PC-9 (cell line): ENCODE results near the gene MYOM3. TPM values are rescaled to one million over a fixed set of nuclear protein-coding genes. Genes with fewer than 3 reads are reported as not detected.

Experiments used
- BruUV-seq: library from RNA; stranded (reverse); fragments of 400-500 nt; replicated peaks from 2 replicates; lab custom pipeline; 2021; lab: Mats Ljungman, UMichigan
- CTCF ChIA-PET: fragments of 300-600 bp; sonication (Branson Sonifier 250); formaldehyde crosslinking; loops from one replicate; lab custom pipeline; 2022; ENCODE audit warnings: antibody characterized with exemption; lab: Charles Lee
- POLR2A ChIA-PET: fragments of 300-600 bp; sonication (Branson Sonifier 250); formaldehyde crosslinking; loops from one replicate; lab custom pipeline; 2022; ENCODE audit warnings: antibody characterized with exemption; ENCODE audit not compliant: unreplicated experiment; lab: Charles Lee
- DNase-seq, 2 experiments: peaks; one replicate each; pipeline versions ENCODE4 v3.0.0 to v3.0.0-alpha.2; 2015 to 2022; ENCODE audit warnings: mixed read lengths in 1 of 2
- H2AFZ ChIP-seq: fragments of 200-600 bp; sonication (generic); 2 replicates; pipeline ENCODE4 v1.8.1; 2017; ENCODE audit warnings: antibody characterized with exemption
- H3F3A ChIP-seq: fragments of 200-600 bp; sonication (generic); 2 replicates; pipeline ENCODE4 v1.8.1; 2017; ENCODE audit warnings: antibody characterized with exemption, mild to moderate bottlenecking, low read depth; ENCODE audit not compliant: insufficient read depth
- H3K27ac ChIP-seq: fragments of 200-600 bp; sonication (generic); 2 replicates; pipeline ENCODE4 v1.6.1; 2016; ENCODE audit warnings: mixed run types
- H3K27me3 ChIP-seq: fragments of 200-600 bp; sonication (generic); 2 replicates; pipeline ENCODE4 v1.6.1; 2016; ENCODE audit warnings: low read depth, mixed run types; ENCODE audit not compliant: insufficient read depth
- H3K36me3 ChIP-seq: fragments of 200-600 bp; sonication (generic); 2 replicates; pipeline ENCODE4 v1.6.1; 2016; ENCODE audit warnings: low read depth, mixed run types
- H3K4me1 ChIP-seq: fragments of 200-600 bp; sonication (generic); replicated peaks from 2 replicates; pipeline ENCODE4 v1.6.1; 2016; ENCODE audit warnings: mixed run types; ENCODE audit not compliant: insufficient read depth
- H3K4me2 ChIP-seq: fragments of 200-600 bp; sonication (generic); 2 replicates; pipeline ENCODE4 v1.6.1; 2017; ENCODE audit warnings: mixed run types
- H3K4me3 ChIP-seq: fragments of 200-600 bp; sonication (generic); 2 replicates; pipeline ENCODE4 v1.6.1; 2016; ENCODE audit warnings: mixed run types
- H3K79me2 ChIP-seq: fragments of 200-600 bp; sonication (generic); 2 replicates; pipeline ENCODE4 v1.6.1; 2017; ENCODE audit warnings: low read depth, mixed run types
- H3K9me2 ChIP-seq: fragments of 200-600 bp; sonication (generic); 2 replicates; pipeline ENCODE4 v1.8.1; 2017; ENCODE audit warnings: mild to moderate bottlenecking; ENCODE audit not compliant: insufficient read depth
- H3K9me3 ChIP-seq: fragments of 200-600 bp; sonication (generic); 2 replicates; pipeline ENCODE4 v1.8.1; 2016; ENCODE audit warnings: low read depth; ENCODE audit not compliant: insufficient read depth
- H4K20me1 ChIP-seq: fragments of 200-600 bp; sonication (generic); 2 replicates; pipeline ENCODE4 v1.8.1; 2017; ENCODE audit not compliant: insufficient read depth
- CTCF ChIP-seq: fragments of 200-600 bp; sonication (generic); conservative IDR thresholded peaks from 2 replicates; pipeline ENCODE4 v1.6.1; 2017; ENCODE audit warnings: mixed run types, antibody characterized with exemption, mild to moderate bottlenecking, moderate library complexity
- EZH2 ChIP-seq: fragments of 200-600 bp; sonication (generic); IDR thresholded peaks from 2 replicates; pipeline ENCODE4 v1.8.0; 2017; ENCODE audit warnings: antibody characterized with exemption, low read depth
- intact Hi-C: fragments of 100-400 bp; cut with micrococcal nuclease; formaldehyde crosslinking; loops from one replicate; pipeline ENCODE4 v1.10.0; 2022; ENCODE audit not compliant: unreplicated experiment
- total RNA-seq: library from RNA; stranded (reverse); gene quantifications from 2 replicates; pipeline ENCODE4 v1.2.3, GENCODE V29; 2021

Gene MYOM3
- total RNA-seq, 1 experiment from 2014 or later = 11.9 TPM

GRCh38 chr1:24086466-24086865, 25.5 kb downstream of the MYOM3 start:
- intact Hi-C loops = no loop called here
- TF ChIP-seq CTCF (no peak), EZH2 (no peak)
- no peak for DNase-seq
- Histone ChIP-seq H3K9me2 (no peaks in the 10 kb centered on the region), H3K4me3 (no peak overlapping the region), H3K27me3 (no peaks in the 10 kb centered on the region), H3F3A (no peaks in the 10 kb centered on the region), H3K79me2 (no peaks in the 10 kb centered on the region), H4K20me1 (no peaks in the 10 kb centered on the region), H3K9me3 (no peaks in the 10 kb centered on the region), H3K36me3 (no peaks in the 10 kb centered on the region), H2AFZ (no peak overlapping the region), H3K27ac (no peak overlapping the region), H3K4me1 (no peaks in the 10 kb centered on the region), H3K4me2 (no peak overlapping the region)
- ChIA-PET POLR2A (no interaction called here), CTCF (no interaction called here)
- BruUV-seq = no TSS peak

DNA sequence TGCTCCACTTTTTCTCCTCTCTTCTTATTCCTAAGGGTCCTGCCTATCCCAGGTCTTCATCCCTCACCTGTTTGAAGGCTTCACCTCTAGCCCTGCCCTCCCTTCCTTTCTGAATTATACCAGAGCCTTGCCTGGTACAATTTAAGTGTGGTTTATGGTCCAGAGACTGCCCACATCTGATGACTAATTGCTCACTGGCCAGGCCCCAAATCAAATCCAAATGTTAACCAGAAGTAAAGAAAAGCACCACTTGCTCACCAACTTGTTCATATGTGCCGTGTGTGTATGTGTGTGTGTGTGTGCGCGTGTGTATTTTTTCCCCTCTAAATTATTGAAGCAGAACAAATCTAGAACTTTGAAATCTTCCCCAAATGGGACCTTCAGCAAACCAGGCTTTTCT, 26.4 kb downstream of the MYOM3 start:
- BruUV-seq = no TSS peak
- no peaks in the 10 kb centered on the region for H3K9me3 ChIP-seq
- TF ChIP-seq CTCF (no peak), EZH2 (no peak)
- H3F3A ChIP-seq = no peaks in the 10 kb centered on the region
- H3K4me2 ChIP-seq = no peak overlapping the region
- no peaks in the 10 kb centered on the region for H4K20me1 ChIP-seq
- intact Hi-C loops = no loop called here
- no peak for DNase-seq
- no peaks in the 10 kb centered on the region for H3K27me3 ChIP-seq
- no peak overlapping the region for H3K27ac ChIP-seq
- ChIA-PET POLR2A (no interaction called here), CTCF (no interaction called here)
- H2AFZ ChIP-seq = no peak overlapping the region
- H3K9me2 ChIP-seq = no peaks in the 10 kb centered on the region
- H3K4me1 ChIP-seq = no peaks in the 10 kb centered on the region
- no peaks in the 10 kb centered on the region for H3K79me2 ChIP-seq
- no peaks in the 10 kb centered on the region for H3K36me3 ChIP-seq
- H3K4me3 ChIP-seq = no peak overlapping the region

DNA sequence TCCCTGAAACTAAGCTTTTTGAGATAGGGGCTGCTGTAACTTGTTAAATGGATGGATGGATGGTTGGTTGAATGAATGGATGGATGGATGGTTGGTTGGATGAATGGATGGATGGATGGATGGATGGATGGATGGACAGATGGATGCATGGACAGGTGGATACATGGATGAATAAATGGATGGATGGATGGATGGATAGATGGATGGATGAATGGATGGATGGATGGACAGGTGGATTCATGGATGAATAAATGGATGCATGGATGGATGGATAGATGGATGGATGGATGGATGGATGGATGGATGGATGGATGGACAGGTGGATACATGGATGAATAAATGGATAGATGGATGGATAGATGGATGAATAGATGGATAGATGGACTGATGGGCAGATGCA, 26.9 kb downstream of the MYOM3 start:
- Histone ChIP-seq H3K79me2 (no peaks in the 10 kb centered on the region), H3K9me2 (no peaks in the 10 kb centered on the region), H2AFZ (no peak overlapping the region), H3K36me3 (no peaks in the 10 kb centered on the region), H3K27ac (no peak overlapping the region), H4K20me1 (no peaks in the 10 kb centered on the region), H3K9me3 (no peaks in the 10 kb centered on the region), H3K4me1 (no peaks in the 10 kb centered on the region), H3F3A (no peaks in the 10 kb centered on the region), H3K4me2 (no peak overlapping the region), H3K27me3 (no peaks in the 10 kb centered on the region), H3K4me3 (no peak overlapping the region)
- TF ChIP-seq EZH2 (no peak), CTCF (no peak)
- BruUV-seq = no TSS peak
- POLR2A ChIA-PET = no interaction called here
- intact Hi-C loops = no loop called here
- CTCF ChIA-PET = no interaction called here
- no peak for DNase-seq
